Measurements from ENCODE around the gene PDRG1. TPM values are rescaled to one million over a fixed set of nuclear protein-coding genes. Genes with fewer than 3 reads are reported as not detected.
A peak's percentile ranks its signal among the peaks of the same experiment; 100 is the strongest.
"Not testable (repeated sequence)": the region's sequence is repeated elsewhere in the genome, so short reads cannot be mapped to it uniquely, and the experiment has no call there.

PDRG1 gene
- total RNA-seq, 1 donor from 2014 or later, result 12.2 TPM

- ATAC-seq, result no peak
Measured at GRCh38 chr20:31925631-31926030, 26.2 kb downstream of the PDRG1 start.

GRCh38 chr20:31924561-31924960, 27.3 kb downstream of the PDRG1 start:
- no peak for ATAC-seq

- peak; percentile 9 for ATAC-seq
Measured at GRCh38 chr20:31923388-31924331, 28.2 kb downstream of the PDRG1 start.

GRCh38 chr20:31922588-31922987, 29.3 kb downstream of the PDRG1 start:
- no peak for ATAC-seq

- no peak for ATAC-seq
Measured at GRCh38 chr20:31922181-31922580, 29.7 kb downstream of the PDRG1 start.

- not testable (repeated sequence) for ATAC-seq
Measured at GRCh38 chr20:31921480-31921879, 30.4 kb downstream of the PDRG1 start.

GRCh38 chr20:31920275-31920855, 31.5 kb downstream of the PDRG1 start:
- peak; percentile 7 for ATAC-seq

GRCh38 chr20:31919410-31920155, 32.3 kb downstream of the PDRG1 start:
- no peak for ATAC-seq

- peak; percentile 70 for ATAC-seq
Measured at GRCh38 chr20:31918466-31919105, 33.3 kb downstream of the PDRG1 start.

- not testable (repeated sequence) for ATAC-seq
Measured at GRCh38 chr20:31917962-31918412, 33.9 kb downstream of the PDRG1 start.

- ATAC-seq, result no peak
Measured at GRCh38 chr20:31916708-31917107, 35.1 kb downstream of the PDRG1 start.

GRCh38 chr20:31915491-31916280, 36.2 kb downstream of the PDRG1 start:
- ATAC-seq, result no peak

- no peak for ATAC-seq
Measured at GRCh38 chr20:31914170-31914569, 37.7 kb downstream of the PDRG1 start.

GRCh38 chr20:31913431-31914157, 38.3 kb downstream of the PDRG1 start:
- no peak for ATAC-seq

- no peak for ATAC-seq
Measured at GRCh38 chr20:31910071-31910803, 41.6 kb downstream of the PDRG1 start.

- ATAC-seq, result peak; percentile 41
Measured at GRCh38 chr20:31909253-31910070, 42.4 kb downstream of the PDRG1 start.

GRCh38 chr20:31908424-31908823, 43.4 kb downstream of the PDRG1 start:
- ATAC-seq, result peak; percentile 95

GRCh38 chr20:31908016-31908415, 43.8 kb downstream of the PDRG1 start:
- peak; percentile 59 for ATAC-seq

- ATAC-seq, result no peak
Measured at GRCh38 chr20:31907046-31907445, 44.8 kb downstream of the PDRG1 start.
